ENCODE measurements around the gene RNF208. TPM values are rescaled to one million over a fixed set of nuclear protein-coding genes. Genes with fewer than 3 reads are reported as not detected.

RNF208 gene
- total and polyA plus RNA-seq, 2 donors (not counting 1 experiment from before 2014, with no cell fraction given): 0.14 to 0.33 TPM

GRCh38 chr9:137182836-137183235, 39.2 kb downstream of the RNF208 start:
- H3K4me3 ChIP-seq (replicated peaks in 1 of 4; ENCODE audit: control extremely low read depth in 1 of 4, insufficient read depth in 1 of 4, low read depth in 3 of 4, low read length in 4 of 4): no peak overlapping the region
- H4K20me1 ChIP-seq (ENCODE audit: control insufficient read depth, extremely low read depth, insufficient read depth, low read length): no peaks in the 10 kb centered on the region
- peaks cover 11% of the 10 kb centered on the region for H3K79me2 ChIP-seq (ENCODE audit: control insufficient read depth, insufficient read depth, low read length)
- H3K4me1 ChIP-seq (ENCODE audit: control insufficient read depth, extremely low read depth, insufficient read depth, low read length): peaks cover 13% of the 10 kb centered on the region
- no peak for TF ChIP-seq EZH2 (IDR thresholded peaks at IDR 0.05; ENCODE audit: low read length, missing control alignments)
- TF ChIP-seq, protein P1, sequence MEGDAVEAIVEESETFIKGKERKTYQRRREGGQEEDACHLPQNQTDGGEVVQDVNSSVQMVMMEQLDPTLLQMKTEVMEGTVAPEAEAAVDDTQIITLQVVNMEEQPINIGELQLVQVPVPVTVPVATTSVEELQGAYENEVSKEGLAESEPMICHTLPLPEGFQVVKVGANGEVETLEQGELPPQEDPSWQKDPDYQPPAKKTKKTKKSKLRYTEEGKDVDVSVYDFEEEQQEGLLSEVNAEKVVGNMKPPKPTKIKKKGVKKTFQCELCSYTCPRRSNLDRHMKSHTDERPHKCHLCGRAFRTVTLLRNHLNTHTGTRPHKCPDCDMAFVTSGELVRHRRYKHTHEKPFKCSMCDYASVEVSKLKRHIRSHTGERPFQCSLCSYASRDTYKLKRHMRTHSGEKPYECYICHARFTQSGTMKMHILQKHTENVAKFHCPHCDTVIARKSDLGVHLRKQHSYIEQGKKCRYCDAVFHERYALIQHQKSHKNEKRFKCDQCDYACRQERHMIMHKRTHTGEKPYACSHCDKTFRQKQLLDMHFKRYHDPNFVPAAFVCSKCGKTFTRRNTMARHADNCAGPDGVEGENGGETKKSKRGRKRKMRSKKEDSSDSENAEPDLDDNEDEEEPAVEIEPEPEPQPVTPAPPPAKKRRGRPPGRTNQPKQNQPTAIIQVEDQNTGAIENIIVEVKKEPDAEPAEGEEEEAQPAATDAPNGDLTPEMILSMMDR (conservative IDR thresholded peaks at IDR 0.05 in 1 of 2, IDR thresholded peaks at IDR 0.05 in 1 of 2; ENCODE audit: low read depth in 1 of 2, low read length in 2 of 2): no peak
- H3K27me3 ChIP-seq (ENCODE audit: control insufficient read depth, insufficient read depth, low read length): no peaks in the 10 kb centered on the region
- no peak overlapping the region for H2AFZ ChIP-seq (ENCODE audit: low read length)
- no peak overlapping the region for H3K27ac ChIP-seq (ENCODE audit: insufficient read depth, low read length)
- H3K4me2 ChIP-seq (ENCODE audit: extremely low read depth, insufficient read depth, low read length): no peak overlapping the region
- peaks cover 39% of the 10 kb centered on the region for H3K36me3 ChIP-seq (ENCODE audit: control insufficient read depth, insufficient read depth, low read length)
- DNase-seq (ENCODE audit: low read depth in 2 of 2): no peak
- no peak overlapping the region for H3K9ac ChIP-seq (ENCODE audit: insufficient read depth, low read length)
- H3K9me3 ChIP-seq (ENCODE audit: control insufficient read depth, insufficient read depth, low read depth, low read length): no peaks in the 10 kb centered on the region

- H3K9ac ChIP-seq (ENCODE audit: insufficient read depth, low read length): no peak overlapping the region
- no peak for DNase-seq (ENCODE audit: low read depth in 2 of 2)
- no peaks in the 10 kb centered on the region for H3K9me3 ChIP-seq (ENCODE audit: control insufficient read depth, insufficient read depth, low read depth, low read length)
- H3K27me3 ChIP-seq (ENCODE audit: control insufficient read depth, insufficient read depth, low read length): no peaks in the 10 kb centered on the region
- H3K4me2 ChIP-seq (ENCODE audit: extremely low read depth, insufficient read depth, low read length): no peak overlapping the region
- no peak overlapping the region for H3K27ac ChIP-seq (ENCODE audit: insufficient read depth, low read length)
- no peaks in the 10 kb centered on the region for H4K20me1 ChIP-seq (ENCODE audit: control insufficient read depth, extremely low read depth, insufficient read depth, low read length)
- H3K4me1 ChIP-seq (ENCODE audit: control insufficient read depth, extremely low read depth, insufficient read depth, low read length): peaks cover 2% of the 10 kb centered on the region
- TF ChIP-seq, protein P1 (conservative IDR thresholded peaks at IDR 0.05 in 1 of 2, IDR thresholded peaks at IDR 0.05 in 1 of 2; ENCODE audit: low read depth in 1 of 2, low read length in 2 of 2): no peak
- TF ChIP-seq EZH2 (IDR thresholded peaks at IDR 0.05; ENCODE audit: low read length, missing control alignments): no peak
- no peaks in the 10 kb centered on the region for H3K79me2 ChIP-seq (ENCODE audit: control insufficient read depth, insufficient read depth, low read length)
- peaks cover 42% of the 10 kb centered on the region for H3K36me3 ChIP-seq (ENCODE audit: control insufficient read depth, insufficient read depth, low read length)
- H2AFZ ChIP-seq (ENCODE audit: low read length): no peak overlapping the region
- no peak overlapping the region for H3K4me3 ChIP-seq (replicated peaks in 1 of 4; ENCODE audit: control extremely low read depth in 1 of 4, insufficient read depth in 1 of 4, low read depth in 3 of 4, low read length in 4 of 4)
Observed at GRCh38 chr9:137181680-137182079, 40.4 kb downstream of the RNF208 start.

DNA sequence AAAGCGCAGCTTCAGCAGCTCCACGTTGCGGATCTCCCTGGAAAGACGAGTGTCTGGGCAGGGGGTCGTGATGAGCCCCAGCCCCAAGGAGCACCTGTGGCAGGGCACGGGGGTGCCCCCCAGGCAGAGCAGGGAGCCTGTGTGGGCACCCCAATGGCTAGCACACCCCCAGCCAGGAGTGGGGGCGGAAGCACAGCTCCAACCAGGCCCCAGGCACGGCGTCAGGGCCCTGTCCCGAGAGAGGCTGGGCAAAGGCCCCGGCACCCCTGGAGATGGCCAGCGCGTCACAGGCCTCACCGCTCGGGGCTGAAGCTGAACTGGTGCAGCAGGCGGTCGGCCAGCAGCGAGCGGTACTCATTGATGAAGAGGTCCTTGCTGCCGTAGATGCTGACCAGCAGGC, 41.5 kb downstream of the RNF208 start:
- TF ChIP-seq EZH2 (IDR thresholded peaks at IDR 0.05; ENCODE audit: low read length, missing control alignments): no peak
- TF ChIP-seq, protein P1 (conservative IDR thresholded peaks at IDR 0.05 in 1 of 2, IDR thresholded peaks at IDR 0.05 in 1 of 2; ENCODE audit: low read depth in 1 of 2, low read length in 2 of 2): no peak
- no peak overlapping the region for H3K27ac ChIP-seq (ENCODE audit: insufficient read depth, low read length)
- DNase-seq (ENCODE audit: low read depth in 2 of 2): no peak
- peaks cover 2% of the 10 kb centered on the region for H3K4me1 ChIP-seq (ENCODE audit: control insufficient read depth, extremely low read depth, insufficient read depth, low read length)
- no peaks in the 10 kb centered on the region for H4K20me1 ChIP-seq (ENCODE audit: control insufficient read depth, extremely low read depth, insufficient read depth, low read length)
- H3K9me3 ChIP-seq (ENCODE audit: control insufficient read depth, insufficient read depth, low read depth, low read length): no peaks in the 10 kb centered on the region
- no peak overlapping the region for H3K4me3 ChIP-seq (replicated peaks in 1 of 4; ENCODE audit: control extremely low read depth in 1 of 4, insufficient read depth in 1 of 4, low read depth in 3 of 4, low read length in 4 of 4)
- H3K79me2 ChIP-seq (ENCODE audit: control insufficient read depth, insufficient read depth, low read length): no peaks in the 10 kb centered on the region
- H3K36me3 ChIP-seq (ENCODE audit: control insufficient read depth, insufficient read depth, low read length): peaks cover 39% of the 10 kb centered on the region
- no peak overlapping the region for H3K9ac ChIP-seq (ENCODE audit: insufficient read depth, low read length)
- H2AFZ ChIP-seq (ENCODE audit: low read length): no peak overlapping the region
- no peaks in the 10 kb centered on the region for H3K27me3 ChIP-seq (ENCODE audit: control insufficient read depth, insufficient read depth, low read length)
- H3K4me2 ChIP-seq (ENCODE audit: extremely low read depth, insufficient read depth, low read length): no peak overlapping the region

All from fibroblast of lung (primary cell).